HCT116 (cell line): ENCODE measurements around the gene FBN3. TPM values are rescaled to one million over a fixed set of nuclear protein-coding genes. Genes with fewer than 3 reads are reported as not detected.

Experiments
- ATAC-seq: fragments of 200-7000 bp; cut with Tn5 transposase; 2 replicates; pipeline ENCODE4 v1.9.1; 2020; ENCODE audit warnings: mild to moderate bottlenecking, moderate library complexity
- BruUV-seq: library from RNA; stranded (reverse); fragments of 400-500 nt; replicated peaks from 2 replicates; lab custom pipeline; 2021; lab: Mats Ljungman, UMichigan
- CTCF ChIA-PET: fragments of 300-600 bp; sonication (Branson Sonifier 250); formaldehyde crosslinking; loops from one replicate; lab custom pipeline; 2021; ENCODE audit warnings: antibody characterized with exemption; lab: Charles Lee
- POLR2A ChIA-PET: fragments of 300-600, 350-600 bp; sonication (Branson Sonifier 250); formaldehyde crosslinking; loops from one replicate; lab custom pipeline; 2021; ENCODE audit warnings: antibody characterized with exemption; lab: Charles Lee
- RAD21 ChIA-PET, 2 experiments: fragments of 300-600 bp; sonication (Branson Sonifier 250); formaldehyde crosslinking; loops; one replicate each; lab custom pipeline; 2023; ENCODE audit warnings: low total read pairs in 2 of 2; ENCODE audit not compliant: uncharacterized antibody in 2 of 2, unreplicated experiment in 2 of 2, low non-redundant PET in 1 of 2; lab: Charles Lee
- DNase-seq: peaks from one replicate; pipeline ENCODE4 v3.0.0-alpha.2; 2010; ENCODE audit warnings: low read depth, low spot score
- H2AFZ ChIP-seq: fragments of 200-600 bp; shearing (Covaris generic), sonication (generic); 2 replicates; pipeline ENCODE4 v1.6.1; 2017; ENCODE audit warnings: low read depth, mixed run types, mixed read lengths, antibody characterized with exemption, low read length; ENCODE audit not compliant: poor library complexity, severe bottlenecking
- H3K27ac ChIP-seq: 2 replicates; pipeline ENCODE4 v1.5.1; 2012; ENCODE audit warnings: low read depth, low read length
- H3K27me3 ChIP-seq: fragments of 200-600 bp; sonication (generic); 2 replicates; pipeline ENCODE4 v1.6.1; 2016; ENCODE audit warnings: mixed run types, low read length, mixed read lengths; ENCODE audit not compliant: insufficient read depth
- H3K36me3 ChIP-seq, 2 experiments: fragments of 200-500 bp in 1 of 2; fragments of 200-600 bp in 1 of 2; sonication (Bioruptor generic) in 1 of 2; sonication (generic) in 1 of 2; 2 replicates each; pipeline versions ENCODE4 v1.5.1 to v1.6.1; 2014 to 2016; ENCODE audit warnings: low read length in 2 of 2, inconsistent platforms in 1 of 2, mixed read lengths in 1 of 2, mixed run types in 1 of 2; ENCODE audit not compliant: insufficient read depth in 2 of 2, control insufficient read depth in 1 of 2
- H3K4me1 ChIP-seq, 2 experiments: fragments of 200-600 bp in 1 of 2; sonication (generic) in 1 of 2; 2 replicates each; pipeline versions ENCODE4 v1.5.1 to v1.6.1; 2012 to 2017; ENCODE audit warnings: low read length in 2 of 2, inconsistent platforms in 1 of 2, mild to moderate bottlenecking in 1 of 2, mixed read lengths in 1 of 2, mixed run types in 1 of 2, moderate library complexity in 1 of 2; ENCODE audit not compliant: insufficient read depth in 2 of 2, control insufficient read depth in 1 of 2
- H3K4me2 ChIP-seq: fragments of 200-600 bp; sonication (generic); 2 replicates; pipeline ENCODE4 v1.6.1; 2017; ENCODE audit warnings: mixed run types, low read length, mixed read lengths
- H3K4me3 ChIP-seq, 2 experiments: fragments of 200-600 bp in 1 of 2; sonication (generic) in 1 of 2; replicated peaks in 1 of 2; 2 replicates each; pipeline ENCODE4 v1.5.1; 2011 to 2016; ENCODE audit warnings: low read length in 2 of 2, control low read depth in 1 of 2, low read depth in 1 of 2, mild to moderate bottlenecking in 1 of 2, mixed read lengths in 1 of 2, mixed run types in 1 of 2
- H3K79me2 ChIP-seq: fragments of 200-600 bp; sonication (generic); 2 replicates; pipeline ENCODE4 v1.6.1; 2017; ENCODE audit warnings: mild to moderate bottlenecking, mixed run types, low read length, moderate library complexity, mixed read lengths; ENCODE audit not compliant: insufficient read depth
- H3K9ac ChIP-seq: fragments of 200-600 bp; sonication (generic); 2 replicates; pipeline ENCODE4 v1.6.1; 2016; ENCODE audit warnings: low read length, mixed read lengths
- H3K9me2 ChIP-seq: fragments of 200-600 bp; sonication (generic), shearing (Covaris generic); 2 replicates; pipeline ENCODE4 v1.6.1; 2017; ENCODE audit warnings: mixed run types, mild to moderate bottlenecking, moderate library complexity; ENCODE audit not compliant: insufficient read depth
- H3K9me3 ChIP-seq, 2 experiments: fragments of 200-500 bp in 1 of 2; fragments of 200-600 bp in 1 of 2; sonication (Bioruptor generic) in 1 of 2; sonication (generic) in 1 of 2; 2 replicates each; pipeline ENCODE4 v1.6.1; 2014 to 2017; ENCODE audit warnings: low read length in 2 of 2, mixed read lengths in 2 of 2, inconsistent platforms in 1 of 2, low read depth in 1 of 2, mild to moderate bottlenecking in 1 of 2, mixed run types in 1 of 2, moderate library complexity in 1 of 2; ENCODE audit not compliant: control insufficient read depth in 1 of 2, insufficient read depth in 1 of 2
- H4K20me1 ChIP-seq: fragments of 200-600 bp; sonication (generic), shearing (Covaris generic); 2 replicates; pipeline ENCODE4 v1.6.1; 2017; ENCODE audit warnings: mixed run types, mild to moderate bottlenecking, moderate library complexity; ENCODE audit not compliant: insufficient read depth
- CBX3 ChIP-seq: IDR thresholded peaks from 2 replicates; pipeline ENCODE4 v1.6.1; 2012; ENCODE audit warnings: low read depth
- ELF1 ChIP-seq: IDR thresholded peaks from 2 replicates; pipeline ENCODE4 v1.6.1; 2012; ENCODE audit warnings: low read depth, borderline replicate concordance
- FOSL1 ChIP-seq: IDR thresholded peaks from 2 replicates; pipeline ENCODE4 v1.6.1; 2012; ENCODE audit warnings: low read depth
- JUND ChIP-seq: IDR thresholded peaks from 2 replicates; pipeline ENCODE4 v1.6.1; 2012
- POLR2A ChIP-seq: IDR thresholded peaks from 2 replicates; pipeline ENCODE4 v1.7.0; 2011; ENCODE audit warnings: borderline replicate concordance; ENCODE audit not compliant: insufficient read depth, insufficient read length; ENCODE audit errors: extremely low read depth
- RAD21 ChIP-seq: IDR thresholded peaks from 2 replicates; pipeline ENCODE4 v1.6.1; 2012; ENCODE audit warnings: low read depth, mild to moderate bottlenecking
- SIN3A ChIP-seq: IDR thresholded peaks from 2 replicates; pipeline ENCODE4 v1.6.1; 2012; ENCODE audit warnings: low read depth
- SRF ChIP-seq: IDR thresholded peaks from 2 replicates; pipeline ENCODE4 v1.6.1; 2012; ENCODE audit warnings: low read depth
- TCF7L2 ChIP-seq: IDR thresholded peaks from 2 replicates; pipeline ENCODE4 v1.7.0; 2011; ENCODE audit warnings: borderline replicate concordance, inconsistent platforms; ENCODE audit not compliant: insufficient read depth, insufficient read length; ENCODE audit errors: extremely low read depth
- ZNF274 ChIP-seq: fragments of 200-500 bp; sonication (Bioruptor generic); IDR thresholded peaks from 2 replicates; pipeline ENCODE4 v1.6.1; 2014; ENCODE audit warnings: mild to moderate bottlenecking, low read depth, low read length, inconsistent platforms
- intact Hi-C: fragments of 100-400 bp; cut with micrococcal nuclease; formaldehyde crosslinking; loops from 2 replicates; pipeline ENCODE4 v1.10.0; 2022
- total RNA-seq: library from RNA; stranded (reverse); gene quantifications from one replicate; pipeline ENCODE4 v1.2.1, GENCODE V29; 2021; ENCODE audit not compliant: unreplicated experiment
- TF ChIP-seq, protein P1 (sequence below): IDR thresholded peaks from 2 replicates; pipeline ENCODE4 v1.6.1; 2012; ENCODE audit warnings: low read depth
- TF ChIP-seq, protein P2 (sequence below), 3 experiments: fragments of 200-600 bp in 1 of 3; sonication (generic) in 1 of 3; IDR thresholded peaks in 2 of 3; conservative IDR thresholded peaks in 1 of 3; 2 replicates each; pipeline ENCODE4 v1.5.1; 2012 to 2017; ENCODE audit warnings: low read depth in 2 of 3, low read length in 2 of 3, antibody characterized with exemption in 1 of 3, borderline replicate concordance in 1 of 3, control low read depth in 1 of 3, mild to moderate bottlenecking in 1 of 3, mixed read lengths in 1 of 3, mixed run types in 1 of 3, moderate library complexity in 1 of 3; ENCODE audit not compliant: insufficient read depth in 1 of 3

FBN3 gene
- total RNA-seq, 1 experiment from 2014 or later = 6.6 TPM

DNA sequence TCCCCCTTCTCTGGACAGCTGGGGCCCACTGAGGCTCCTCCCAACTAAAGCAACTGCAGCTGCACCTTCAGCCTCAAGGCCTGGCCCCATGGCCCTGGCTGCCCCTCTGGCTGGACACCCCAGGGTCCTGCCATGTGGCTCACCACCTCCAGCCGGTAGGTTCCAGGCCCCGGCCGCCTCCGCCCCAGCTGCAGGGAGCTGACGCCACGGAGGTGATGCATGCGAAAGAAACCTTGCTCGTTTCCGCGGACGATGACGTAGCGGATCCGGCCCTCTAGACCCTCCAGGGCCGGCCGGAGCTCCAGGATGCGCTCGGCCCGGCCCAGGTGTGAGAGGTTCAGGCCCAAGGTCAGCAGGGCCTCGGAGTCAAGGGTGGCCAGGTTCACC lies 83.5 kb downstream of the FBN3 start:
- no peaks in the 10 kb centered on the region; a peak in 1 of 4 replicates for H3K4me1 ChIP-seq
- H2AFZ ChIP-seq = no peak overlapping the region
- DNase-seq (no peak), ATAC-seq (no peak)
- intact Hi-C loops = no loop called here
- H4K20me1 ChIP-seq = no peaks in the 10 kb centered on the region
- no peaks in the 10 kb centered on the region for H3K27me3 ChIP-seq
- ChIA-PET RAD21 (no interaction called here), POLR2A (no interaction called here), CTCF (no interaction called here)
- H3K4me3 ChIP-seq = no peak overlapping the region
- no TSS peak for BruUV-seq
- TF ChIP-seq SRF = no peak
- TF ChIP-seq ELF1 = no peak
- TF ChIP-seq JUND = no peak
- no peak for TF ChIP-seq FOSL1
- TF ChIP-seq TCF7L2 = no peak
- TF ChIP-seq RAD21 = no peak
- TF ChIP-seq ZNF274 = no peak
- TF ChIP-seq, protein P1, sequence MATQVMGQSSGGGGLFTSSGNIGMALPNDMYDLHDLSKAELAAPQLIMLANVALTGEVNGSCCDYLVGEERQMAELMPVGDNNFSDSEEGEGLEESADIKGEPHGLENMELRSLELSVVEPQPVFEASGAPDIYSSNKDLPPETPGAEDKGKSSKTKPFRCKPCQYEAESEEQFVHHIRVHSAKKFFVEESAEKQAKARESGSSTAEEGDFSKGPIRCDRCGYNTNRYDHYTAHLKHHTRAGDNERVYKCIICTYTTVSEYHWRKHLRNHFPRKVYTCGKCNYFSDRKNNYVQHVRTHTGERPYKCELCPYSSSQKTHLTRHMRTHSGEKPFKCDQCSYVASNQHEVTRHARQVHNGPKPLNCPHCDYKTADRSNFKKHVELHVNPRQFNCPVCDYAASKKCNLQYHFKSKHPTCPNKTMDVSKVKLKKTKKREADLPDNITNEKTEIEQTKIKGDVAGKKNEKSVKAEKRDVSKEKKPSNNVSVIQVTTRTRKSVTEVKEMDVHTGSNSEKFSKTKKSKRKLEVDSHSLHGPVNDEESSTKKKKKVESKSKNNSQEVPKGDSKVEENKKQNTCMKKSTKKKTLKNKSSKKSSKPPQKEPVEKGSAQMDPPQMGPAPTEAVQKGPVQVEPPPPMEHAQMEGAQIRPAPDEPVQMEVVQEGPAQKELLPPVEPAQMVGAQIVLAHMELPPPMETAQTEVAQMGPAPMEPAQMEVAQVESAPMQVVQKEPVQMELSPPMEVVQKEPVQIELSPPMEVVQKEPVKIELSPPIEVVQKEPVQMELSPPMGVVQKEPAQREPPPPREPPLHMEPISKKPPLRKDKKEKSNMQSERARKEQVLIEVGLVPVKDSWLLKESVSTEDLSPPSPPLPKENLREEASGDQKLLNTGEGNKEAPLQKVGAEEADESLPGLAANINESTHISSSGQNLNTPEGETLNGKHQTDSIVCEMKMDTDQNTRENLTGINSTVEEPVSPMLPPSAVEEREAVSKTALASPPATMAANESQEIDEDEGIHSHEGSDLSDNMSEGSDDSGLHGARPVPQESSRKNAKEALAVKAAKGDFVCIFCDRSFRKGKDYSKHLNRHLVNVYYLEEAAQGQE = no peak
- TF ChIP-seq POLR2A = no peak
- TF ChIP-seq, protein P2, sequence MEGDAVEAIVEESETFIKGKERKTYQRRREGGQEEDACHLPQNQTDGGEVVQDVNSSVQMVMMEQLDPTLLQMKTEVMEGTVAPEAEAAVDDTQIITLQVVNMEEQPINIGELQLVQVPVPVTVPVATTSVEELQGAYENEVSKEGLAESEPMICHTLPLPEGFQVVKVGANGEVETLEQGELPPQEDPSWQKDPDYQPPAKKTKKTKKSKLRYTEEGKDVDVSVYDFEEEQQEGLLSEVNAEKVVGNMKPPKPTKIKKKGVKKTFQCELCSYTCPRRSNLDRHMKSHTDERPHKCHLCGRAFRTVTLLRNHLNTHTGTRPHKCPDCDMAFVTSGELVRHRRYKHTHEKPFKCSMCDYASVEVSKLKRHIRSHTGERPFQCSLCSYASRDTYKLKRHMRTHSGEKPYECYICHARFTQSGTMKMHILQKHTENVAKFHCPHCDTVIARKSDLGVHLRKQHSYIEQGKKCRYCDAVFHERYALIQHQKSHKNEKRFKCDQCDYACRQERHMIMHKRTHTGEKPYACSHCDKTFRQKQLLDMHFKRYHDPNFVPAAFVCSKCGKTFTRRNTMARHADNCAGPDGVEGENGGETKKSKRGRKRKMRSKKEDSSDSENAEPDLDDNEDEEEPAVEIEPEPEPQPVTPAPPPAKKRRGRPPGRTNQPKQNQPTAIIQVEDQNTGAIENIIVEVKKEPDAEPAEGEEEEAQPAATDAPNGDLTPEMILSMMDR (IDR thresholded peaks at IDR 0.05 in 2 of 3, conservative IDR thresholded peaks at IDR 0.05 in 1 of 3; ENCODE audit: borderline replicate concordance in 1 of 3, insufficient read depth in 1 of 3, low read depth in 2 of 3, low read length in 2 of 3) = no peak
- TF ChIP-seq SIN3A = no peak
- TF ChIP-seq CBX3 = no peak
- no peak overlapping the region for H3K4me2 ChIP-seq
- no peak overlapping the region for H3K9ac ChIP-seq
- no peak overlapping the region for H3K27ac ChIP-seq
- H3K79me2 ChIP-seq = no peaks in the 10 kb centered on the region
- peaks cover 0 to 10% of the 10 kb centered on the region in 2 experiments; a peak in 1 of 4 replicates for H3K9me3 ChIP-seq
- H3K36me3 ChIP-seq = no peaks in the 10 kb centered on the region
- no peaks in the 10 kb centered on the region for H3K9me2 ChIP-seq
